ENCODE measurements around the gene PJA1.

The PJA1 gene

GRCh38 chrX:69192603-69193002 lies 27.4 kb upstream of the PJA1 start:
- Histone ChIP-seq H3K9me3 (no peaks in the 10 kb centered on the region), H3K9ac (no peak overlapping the region), H3K27ac (no peak overlapping the region), H3K4me2 (no peak overlapping the region), H3K27me3 (peaks cover 98% of the 10 kb centered on the region), H3K4me3 (no peak overlapping the region), H4K20me1 (no peaks in the 10 kb centered on the region; the same call in 1 of the 2 replicates), H3K36me3 (no peaks in the 10 kb centered on the region), H3K4me1 (no peaks in the 10 kb centered on the region)
- TF ChIP-seq Cebpa-rat (IDR thresholded peaks at IDR 0.05) = no peak

GRCh38 chrX:69189576-69190371 lies 24.5 kb upstream of the PJA1 start:
- H3K4me1 ChIP-seq = no peaks in the 10 kb centered on the region
- H3K4me3 ChIP-seq = no peak overlapping the region
- no peak overlapping the region for H3K27ac ChIP-seq
- TF ChIP-seq Cebpa-rat (IDR thresholded peaks at IDR 0.05) = no peak
- no peaks in the 10 kb centered on the region; the same call in 1 of the 2 replicates for H4K20me1 ChIP-seq
- no peaks in the 10 kb centered on the region for H3K36me3 ChIP-seq
- H3K4me2 ChIP-seq = no peak overlapping the region
- no peaks in the 10 kb centered on the region for H3K9me3 ChIP-seq
- H3K9ac ChIP-seq = no peak overlapping the region
- H3K27me3 ChIP-seq = peaks cover 90% of the 10 kb centered on the region

GRCh38 chrX:69186651-69187050 lies 21.4 kb upstream of the PJA1 start:
- no peak for TF ChIP-seq Cebpa-rat (IDR thresholded peaks at IDR 0.05)
- peaks cover 75% of the 10 kb centered on the region for H3K27me3 ChIP-seq
- H3K36me3 ChIP-seq = no peaks in the 10 kb centered on the region
- no peak overlapping the region for H3K4me2 ChIP-seq
- H3K9me3 ChIP-seq = no peaks in the 10 kb centered on the region
- no peaks in the 10 kb centered on the region for H3K4me1 ChIP-seq
- no peak overlapping the region for H3K4me3 ChIP-seq
- H3K9ac ChIP-seq = no peak overlapping the region
- H4K20me1 ChIP-seq = no peaks in the 10 kb centered on the region; the same call in 1 of the 2 replicates
- H3K27ac ChIP-seq = no peak overlapping the region

DNA sequence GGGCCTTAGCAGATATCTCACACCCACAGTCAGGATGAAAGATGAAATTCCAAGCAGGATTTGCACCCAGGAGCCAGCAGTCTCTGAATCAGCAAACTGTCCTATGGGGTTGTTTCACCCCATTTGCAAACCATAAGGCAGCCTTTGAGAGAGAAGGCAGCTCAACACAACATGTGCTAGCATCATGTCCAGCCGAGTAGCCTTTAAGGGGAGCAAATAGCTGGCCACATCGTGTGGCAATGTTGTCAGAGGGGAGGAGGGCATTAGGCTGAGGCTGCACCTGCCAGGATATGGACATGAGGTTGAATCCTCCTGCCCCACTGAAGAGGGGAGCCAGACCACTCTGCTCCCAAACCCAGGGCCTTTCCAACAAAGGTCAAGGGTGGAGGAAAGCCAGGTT lies 20.6 kb upstream of the PJA1 start:
- no peaks in the 10 kb centered on the region for H3K4me1 ChIP-seq
- TF ChIP-seq Cebpa-rat (IDR thresholded peaks at IDR 0.05) = no peak
- no peaks in the 10 kb centered on the region for H3K36me3 ChIP-seq
- no peak overlapping the region for H3K4me3 ChIP-seq
- H3K9me3 ChIP-seq = no peaks in the 10 kb centered on the region
- no peak overlapping the region for H3K4me2 ChIP-seq
- H3K27ac ChIP-seq = no peak overlapping the region
- H3K9ac ChIP-seq = no peak overlapping the region
- no peaks in the 10 kb centered on the region; the same call in 1 of the 2 replicates for H4K20me1 ChIP-seq
- peaks cover 75% of the 10 kb centered on the region for H3K27me3 ChIP-seq

- Histone ChIP-seq H3K4me2 (no peak overlapping the region), H3K4me3 (no peak overlapping the region), H4K20me1 (no peaks in the 10 kb centered on the region; the same call in 1 of the 2 replicates), H3K4me1 (no peaks in the 10 kb centered on the region), H3K27ac (no peak overlapping the region), H3K9ac (no peak overlapping the region), H3K9me3 (no peaks in the 10 kb centered on the region), H3K27me3 (peaks cover 75% of the 10 kb centered on the region), H3K36me3 (no peaks in the 10 kb centered on the region)
- no peak for TF ChIP-seq Cebpa-rat (IDR thresholded peaks at IDR 0.05)
Measured at GRCh38 chrX:69185141-69185540, 19.9 kb upstream of the PJA1 start.

- no peak overlapping the region for H3K27ac ChIP-seq
- no peaks in the 10 kb centered on the region for H3K9me3 ChIP-seq
- no peak overlapping the region for H3K4me3 ChIP-seq
- H3K36me3 ChIP-seq = no peaks in the 10 kb centered on the region
- H3K4me2 ChIP-seq = no peak overlapping the region
- H4K20me1 ChIP-seq = no peaks in the 10 kb centered on the region
- H3K27me3 ChIP-seq = peaks cover 77% of the 10 kb centered on the region
- TF ChIP-seq Cebpa-rat (IDR thresholded peaks at IDR 0.05) = no peak
- H3K4me1 ChIP-seq = no peaks in the 10 kb centered on the region
- no peak overlapping the region for H3K9ac ChIP-seq
Measured at GRCh38 chrX:69182818-69183380, 17.6 kb upstream of the PJA1 start.

DNA sequence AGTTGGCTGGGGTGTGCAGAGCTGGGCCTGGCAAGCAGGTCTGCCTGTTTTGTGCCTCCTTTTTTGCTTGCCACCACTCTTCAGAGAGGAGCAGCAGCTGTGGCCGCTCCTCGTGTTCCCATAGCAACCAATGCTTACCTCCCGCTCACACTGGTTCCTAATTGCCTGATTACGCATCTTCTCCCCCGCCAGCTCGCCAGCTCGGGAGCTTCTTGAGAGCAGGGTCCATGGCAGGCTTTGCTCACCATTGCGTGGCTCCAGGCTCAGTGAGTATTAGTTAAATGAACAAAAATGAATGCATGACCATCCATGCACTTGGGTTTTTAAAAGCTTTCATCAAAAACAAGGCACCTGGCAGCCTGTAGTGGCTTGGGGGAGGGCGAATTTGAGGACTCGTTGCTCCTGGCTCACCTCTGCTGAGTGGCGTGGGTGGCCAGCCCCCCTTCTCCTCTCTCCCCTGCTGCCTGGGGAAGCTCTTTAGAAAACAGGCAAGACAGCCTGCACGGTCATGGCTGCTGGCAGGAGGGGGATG lies 14.2 kb upstream of the PJA1 start:
- H3K36me3 ChIP-seq = no peaks in the 10 kb centered on the region
- H3K9ac ChIP-seq = no peak overlapping the region
- no peak overlapping the region for H3K4me2 ChIP-seq
- H3K27ac ChIP-seq = no peak overlapping the region
- H3K9me3 ChIP-seq = no peaks in the 10 kb centered on the region
- no peaks in the 10 kb centered on the region for H3K4me1 ChIP-seq
- H3K4me3 ChIP-seq = no peak overlapping the region
- H4K20me1 ChIP-seq = no peaks in the 10 kb centered on the region
- peaks cover 72% of the 10 kb centered on the region for H3K27me3 ChIP-seq
- no peak for TF ChIP-seq Cebpa-rat (IDR thresholded peaks at IDR 0.05)

- Histone ChIP-seq H3K4me2 (no peak overlapping the region), H3K9me3 (no peaks in the 10 kb centered on the region), H3K27ac (no peak overlapping the region), H3K27me3 (peaks cover 75% of the 10 kb centered on the region), H3K36me3 (no peaks in the 10 kb centered on the region), H3K4me3 (no peak overlapping the region), H3K4me1 (no peaks in the 10 kb centered on the region), H4K20me1 (no peaks in the 10 kb centered on the region), H3K9ac (no peak overlapping the region)
- no peak for TF ChIP-seq Cebpa-rat (IDR thresholded peaks at IDR 0.05)
Measured at GRCh38 chrX:69178592-69178991, 13.3 kb upstream of the PJA1 start.

DNA sequence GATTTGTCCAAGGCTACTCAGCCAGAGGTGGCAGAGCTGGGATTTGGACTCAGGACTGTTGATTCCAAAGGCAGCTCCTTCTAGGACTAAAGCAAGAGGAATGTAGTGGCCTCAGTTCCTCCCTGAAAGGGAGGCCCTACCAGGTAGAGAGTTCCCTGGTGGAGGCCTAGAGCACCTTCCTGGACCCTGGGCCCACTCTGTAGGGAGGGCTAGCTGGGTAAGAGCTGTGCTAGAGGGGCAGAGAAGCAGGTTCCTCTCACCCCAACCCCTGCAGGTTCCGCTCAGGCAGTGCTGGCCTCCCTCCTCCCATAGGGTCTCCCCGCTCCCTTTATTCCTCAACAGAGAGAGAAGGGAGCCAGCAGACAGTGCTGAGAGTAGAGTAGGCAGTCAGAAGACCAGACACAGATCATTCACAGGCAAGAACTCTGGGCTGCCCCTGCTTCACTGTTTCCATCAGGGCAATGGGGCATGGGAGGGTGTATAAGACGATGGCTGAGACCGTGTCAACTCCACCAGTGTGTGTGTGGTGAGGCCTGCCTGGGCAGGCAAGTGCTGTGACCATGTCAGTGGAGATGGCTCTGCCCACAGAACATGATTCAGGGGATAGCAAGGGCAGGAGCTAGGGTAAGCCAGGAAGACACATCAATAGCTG lies 12.4 kb upstream of the PJA1 start:
- H4K20me1 ChIP-seq = no peaks in the 10 kb centered on the region
- no peak overlapping the region for H3K9ac ChIP-seq
- no peak overlapping the region for H3K27ac ChIP-seq
- H3K4me1 ChIP-seq = no peaks in the 10 kb centered on the region
- H3K36me3 ChIP-seq = no peaks in the 10 kb centered on the region
- H3K27me3 ChIP-seq = peaks cover 68% of the 10 kb centered on the region
- H3K4me3 ChIP-seq = no peak overlapping the region
- no peak overlapping the region for H3K4me2 ChIP-seq
- H3K9me3 ChIP-seq = no peaks in the 10 kb centered on the region
- no peak for TF ChIP-seq Cebpa-rat (IDR thresholded peaks at IDR 0.05)

- TF ChIP-seq Cebpa-rat (IDR thresholded peaks at IDR 0.05) = no peak
- no peaks in the 10 kb centered on the region for H4K20me1 ChIP-seq
- H3K9me3 ChIP-seq = no peaks in the 10 kb centered on the region
- H3K27me3 ChIP-seq = peaks cover 65% of the 10 kb centered on the region
- H3K27ac ChIP-seq = no peak overlapping the region
- no peak overlapping the region for H3K4me2 ChIP-seq
- no peak overlapping the region for H3K4me3 ChIP-seq
- H3K36me3 ChIP-seq = no peaks in the 10 kb centered on the region
- H3K9ac ChIP-seq = no peak overlapping the region
- no peaks in the 10 kb centered on the region for H3K4me1 ChIP-seq
Measured at GRCh38 chrX:69176053-69176452, 10.8 kb upstream of the PJA1 start.
